HG03521 (cell line): ENCODE results near the gene UNC5A.

ENCODE experiments used
- ATAC-seq: cut with Tn5 transposase; IDR thresholded peaks from one replicate; pipeline ENCODE4 v1.9.1; 2021; ENCODE audit warnings: mild to moderate bottlenecking, moderate library complexity; ENCODE audit not compliant: unreplicated experiment

UNC5A gene

GRCh38 chr5:176890455-176891330 is 80.3 kb downstream of the UNC5A start:
- ATAC-seq: no peak

GRCh38 chr5:176891331-176891958 is 81.1 kb downstream of the UNC5A start:
- ATAC-seq: no peak

- ATAC-seq: no peak
These were observed 82.3 kb downstream of the UNC5A start for GRCh38 chr5:176892663-176893062.

- ATAC-seq: no peak
These were observed 83.9 kb downstream of the UNC5A start for GRCh38 chr5:176894298-176894697.

- no peak for ATAC-seq
These were observed 85.5 kb downstream of the UNC5A start for GRCh38 chr5:176895831-176896230.

GRCh38 chr5:176897263-176897662 is 86.9 kb downstream of the UNC5A start:
- no peak for ATAC-seq

DNA sequence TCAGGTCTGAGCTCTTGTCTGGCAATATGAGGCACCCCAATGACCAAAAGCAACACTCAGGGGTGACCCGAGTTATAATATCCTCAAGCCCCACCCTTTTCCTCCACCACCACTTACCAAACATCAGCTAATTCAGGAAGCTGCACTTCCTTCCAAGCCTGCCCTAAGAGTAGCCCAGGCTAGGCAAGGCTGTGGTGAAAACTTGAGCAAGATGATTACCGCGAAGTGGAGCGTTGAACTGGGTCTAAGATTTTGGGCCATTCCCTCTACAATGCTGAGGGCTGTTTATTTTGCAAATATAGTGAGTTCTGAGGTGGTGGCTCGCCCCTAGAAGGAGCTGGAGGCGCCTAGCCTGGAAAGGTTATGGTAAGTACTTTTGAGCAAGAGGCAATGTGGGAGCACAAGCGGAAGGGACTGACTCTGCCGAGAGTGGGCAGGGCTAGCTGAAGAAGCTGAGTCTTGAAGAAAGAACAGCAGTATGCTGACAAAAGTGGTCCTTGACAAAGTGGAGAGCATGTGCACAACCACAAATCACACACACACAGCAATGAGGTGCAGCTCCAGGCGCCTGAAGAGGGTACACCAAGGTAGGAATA is 89.0 kb downstream of the UNC5A start, which contains the start of gene HK3:
Gene HK3 (minus strand): TSS at position 51 of the 596 bp plus-strand sequence. CDS start 3,187 bp downstream, outside the sequence.
- no peak for ATAC-seq

DNA sequence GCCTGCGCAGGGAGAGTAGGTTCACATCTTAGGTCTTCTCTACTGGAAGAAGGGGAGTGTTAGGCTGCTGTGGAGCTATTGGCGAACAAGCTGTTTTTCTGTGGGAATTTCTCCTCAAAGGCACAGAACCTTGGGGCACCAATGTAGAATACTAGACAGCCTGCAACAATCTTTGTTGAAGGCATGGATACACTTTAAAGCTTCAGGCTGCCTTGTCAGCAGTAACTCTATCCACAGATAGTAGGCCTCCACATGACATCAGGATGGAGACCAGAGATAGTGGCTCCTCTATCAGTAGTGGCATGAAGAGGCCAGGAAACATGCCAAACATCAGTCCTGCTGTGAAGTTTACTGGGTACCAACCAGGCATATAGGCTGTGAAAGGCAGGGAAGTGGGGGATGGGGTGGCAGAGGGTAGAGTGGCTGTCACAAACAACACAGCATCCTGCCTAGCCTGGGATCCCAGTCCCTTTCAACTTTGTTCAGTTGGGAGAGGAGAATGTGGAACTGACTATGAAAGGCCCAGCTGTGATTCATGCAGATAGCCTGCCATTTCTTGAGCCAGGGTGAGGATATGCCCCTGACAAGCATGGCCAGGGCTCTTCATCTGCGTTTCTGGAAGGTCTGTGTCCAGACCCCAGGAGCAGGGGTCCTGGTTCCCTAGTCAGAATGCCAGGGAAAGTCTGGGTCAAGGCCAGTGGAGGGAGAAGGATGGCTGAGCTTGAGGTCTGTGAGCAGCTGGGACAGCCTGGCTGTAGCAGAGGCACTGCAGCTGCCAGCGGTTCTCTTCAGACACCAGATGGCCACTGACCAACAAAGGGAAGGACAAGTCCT is 89.8 kb downstream of the UNC5A start:
- no peak for ATAC-seq

DNA sequence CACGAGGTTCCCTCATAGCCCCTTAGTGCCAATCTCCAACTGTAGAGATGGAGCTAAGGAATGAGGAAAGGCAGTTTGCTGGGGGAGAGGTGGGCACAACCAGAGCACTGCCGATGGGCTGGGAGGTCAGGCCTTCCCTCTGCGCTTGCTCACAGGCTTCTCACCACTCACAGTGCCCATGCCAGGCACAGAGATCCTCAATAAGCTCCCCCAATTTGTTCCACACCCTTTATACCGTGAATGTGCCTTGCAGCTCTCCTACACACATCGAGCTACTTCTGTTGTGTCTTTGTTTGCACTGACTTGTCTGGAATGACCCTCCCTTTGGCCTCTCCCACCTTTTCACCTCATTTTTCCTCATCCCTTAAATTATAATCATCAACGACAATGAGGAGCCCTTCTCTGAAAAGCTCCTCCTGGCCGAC is 90.4 kb downstream of the UNC5A start:
- no peak for ATAC-seq

GRCh38 chr5:176901260-176902101 is 91.1 kb downstream of the UNC5A start:
- ATAC-seq: no peak

GRCh38 chr5:176902102-176902814 is 91.9 kb downstream of the UNC5A start:
- no peak for ATAC-seq

DNA sequence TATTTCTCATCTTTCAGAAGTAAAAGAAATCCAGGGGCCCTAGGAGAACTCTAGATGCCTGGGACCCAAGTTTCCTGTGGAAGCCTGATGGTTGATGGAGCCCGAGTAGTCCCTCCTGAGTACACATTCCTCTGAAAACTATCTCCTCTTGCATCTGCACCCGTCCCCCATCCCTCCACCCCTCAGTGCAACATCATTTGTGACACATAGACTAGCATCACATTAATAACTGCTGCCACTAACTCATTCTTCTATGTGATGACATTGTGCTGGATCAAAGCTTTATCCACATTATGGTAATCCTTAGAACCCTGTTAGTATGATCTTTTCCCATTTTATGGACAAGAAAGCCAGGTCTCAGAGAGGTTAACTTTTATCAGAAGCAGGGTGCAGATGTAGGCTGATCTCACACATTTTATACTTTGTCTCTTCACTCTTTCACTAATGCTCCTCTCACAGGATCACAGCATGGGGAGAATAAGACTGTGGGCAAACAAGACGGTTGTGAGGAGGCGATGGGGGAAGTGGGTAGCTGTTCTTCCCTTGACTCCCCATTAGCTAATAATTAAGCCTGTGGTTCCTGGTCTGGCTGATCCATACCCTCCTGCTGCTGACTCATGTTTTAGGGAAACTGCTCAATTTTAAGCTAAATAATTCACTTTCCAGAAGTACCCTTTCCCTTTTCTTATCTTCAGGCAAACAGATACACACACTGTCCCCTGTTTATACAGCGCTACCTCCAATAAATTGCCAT is 92.7 kb downstream of the UNC5A start:
- no peak for ATAC-seq

GRCh38 chr5:176904276-176904675 is 93.9 kb downstream of the UNC5A start:
- no peak for ATAC-seq

- ATAC-seq: no peak
These were observed 95.8 kb downstream of the UNC5A start for GRCh38 chr5:176906126-176906525.

DNA sequence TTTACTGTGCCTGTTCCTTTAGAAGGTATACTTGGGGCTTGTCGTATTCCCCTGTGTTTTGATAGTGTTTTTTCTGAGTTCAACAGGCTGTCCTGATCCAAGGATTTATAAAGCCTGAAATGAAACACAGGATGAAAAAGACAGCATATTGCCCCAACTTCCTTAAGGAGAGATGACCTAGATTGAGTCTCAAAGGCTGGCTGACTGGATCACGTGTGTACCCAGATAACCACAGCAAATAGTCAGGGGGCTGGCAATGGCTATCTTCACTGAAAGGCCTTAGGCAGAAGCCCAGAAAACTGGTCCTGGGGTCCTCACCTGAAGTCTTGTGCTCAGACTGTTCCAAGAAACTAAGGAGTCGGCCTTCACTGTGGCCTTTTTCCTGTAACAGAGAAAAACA is 96.4 kb downstream of the UNC5A start:
- no peak for ATAC-seq

DNA sequence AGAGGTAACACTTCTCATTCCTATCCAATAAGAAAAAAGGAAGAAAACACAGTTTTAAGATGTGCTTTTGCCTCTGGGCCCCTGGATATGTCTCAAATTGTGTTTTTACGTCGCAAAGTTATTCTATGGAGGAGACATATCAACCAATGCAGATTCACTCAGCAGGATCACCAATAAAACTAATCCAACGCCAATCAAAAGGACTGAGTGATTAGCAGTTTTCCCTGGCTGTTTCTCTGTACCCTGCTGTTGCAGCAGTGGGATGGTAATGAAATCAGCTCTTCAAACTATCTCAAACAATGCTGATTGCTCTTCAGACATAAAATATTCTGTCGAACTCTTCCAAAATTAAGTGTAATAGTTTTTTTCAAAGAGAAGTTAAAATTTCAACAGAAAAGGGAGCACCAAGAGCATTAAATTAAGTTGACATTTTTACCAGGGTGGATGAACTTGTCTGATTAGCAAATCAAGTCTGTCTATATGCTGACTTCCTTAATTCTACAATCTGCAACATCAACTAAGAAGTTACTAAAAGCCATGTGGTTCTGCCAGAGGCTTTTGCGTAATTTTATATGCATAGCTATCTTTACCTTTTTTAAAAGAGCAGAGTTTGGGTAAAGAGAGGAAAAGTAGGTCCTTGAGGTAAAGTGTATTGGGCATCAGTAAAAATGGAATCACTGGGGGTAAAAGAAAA is 98.5 kb downstream of the UNC5A start:
- no peak for ATAC-seq

DNA sequence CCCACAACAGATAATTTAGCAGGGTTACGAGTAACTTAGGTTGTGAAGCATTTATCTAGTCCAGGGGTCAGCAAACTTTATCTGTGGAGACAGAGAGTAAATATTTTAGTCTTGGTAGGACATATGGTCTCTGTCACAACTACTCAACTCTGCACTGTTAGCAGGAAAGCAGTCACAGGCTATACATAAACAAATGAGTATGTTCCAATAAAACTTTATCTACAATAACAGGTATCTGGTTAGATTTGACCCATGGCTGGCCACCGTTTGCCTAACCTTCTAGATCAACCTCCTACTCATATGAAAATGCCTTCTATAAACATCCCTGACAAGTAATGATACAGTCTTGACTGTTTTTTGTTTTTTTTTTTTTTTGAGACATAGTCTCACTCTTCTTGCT is 101.8 kb downstream of the UNC5A start:
- ATAC-seq: no peak

GRCh38 chr5:176915906-176916305 is 105.5 kb downstream of the UNC5A start:
- ATAC-seq: no peak
